WTC11 (cell line): ENCODE measurements around the gene ZNF768. TPM values are rescaled to one million over a fixed set of nuclear protein-coding genes. Genes with fewer than 3 reads are reported as not detected.

Source experiments
- ATAC-seq: fragments of 200-7000 bp; cut with Tn5 transposase; 2 replicates; pipeline ENCODE4 v1.10.0; 2021; ENCODE audit warnings: mild to moderate bottlenecking, moderate library complexity
- CTCF ChIA-PET: fragments of 300-600 bp; sonication (Branson Sonifier 250); formaldehyde crosslinking; loops from one replicate; lab custom pipeline; 2021; ENCODE audit warnings: antibody characterized with exemption; lab: Charles Lee
- POLR2A ChIA-PET: fragments of 350-600 bp; sonication (Branson Sonifier 250); formaldehyde crosslinking; loops from one replicate; lab custom pipeline; 2021; ENCODE audit warnings: antibody characterized with exemption; lab: Charles Lee
- DNase-seq: peaks from one replicate; pipeline ENCODE4 v3.0.0; 2021; ENCODE audit warnings: low spot score
- H3K27ac Mint-ChIP-seq: 2 replicates; pipeline ENCODE4 v1.8.0; 2021; ENCODE audit warnings: mixed read lengths
- H3K27me3 Mint-ChIP-seq: 2 replicates; pipeline ENCODE4 v1.8.0; 2021; ENCODE audit warnings: low read depth, mild to moderate bottlenecking, moderate library complexity, mixed read lengths
- H3K36me3 Mint-ChIP-seq: 2 replicates; pipeline ENCODE4 v1.8.0; 2021; ENCODE audit warnings: mixed read lengths
- H3K4me1 Mint-ChIP-seq: 2 replicates; pipeline ENCODE4 v1.8.0; 2022; ENCODE audit warnings: mixed read lengths
- H3K4me3 Mint-ChIP-seq: 2 replicates; pipeline ENCODE4 v1.8.0; 2021; ENCODE audit warnings: mild to moderate bottlenecking, moderate library complexity, mixed read lengths
- H3K9me3 Mint-ChIP-seq: 2 replicates; pipeline ENCODE4 v1.8.0; 2021; ENCODE audit warnings: mixed read lengths
- ATF1 ChIP-seq: sonication (generic); formaldehyde crosslinking; IDR thresholded peaks from 2 replicates; pipeline ENCODE4 v1.8.1; 2023; ENCODE audit warnings: mild to moderate bottlenecking, moderate library complexity, missing genetic modification reagents
- FOXJ3 ChIP-seq: sonication (generic); formaldehyde crosslinking; IDR thresholded peaks from 2 replicates; pipeline ENCODE4 v1.9.0; 2021; ENCODE audit warnings: missing genetic modification reagents, mild to moderate bottlenecking, borderline replicate concordance
- HMGA2 ChIP-seq: fragments of 250-450 bp; sonication (Bioruptor Pico); IDR thresholded peaks from 2 replicates; pipeline ENCODE4 v1.4.0; 2021; ENCODE audit warnings: mild to moderate bottlenecking, moderate library complexity
- JAZF1 ChIP-seq: fragments of 250-450 bp; sonication (Bioruptor Pico); IDR thresholded peaks from 2 replicates; pipeline ENCODE4 v1.9.0; 2021; ENCODE audit warnings: moderate library complexity, mild to moderate bottlenecking, inconsistent platforms
- JUN ChIP-seq: sonication (generic); formaldehyde crosslinking; IDR thresholded peaks from 2 replicates; pipeline ENCODE4 v1.8.0; 2023; ENCODE audit warnings: mild to moderate bottlenecking, missing genetic modification reagents
- NR1H2 ChIP-seq: sonication (generic); formaldehyde crosslinking; IDR thresholded peaks from 2 replicates; pipeline ENCODE4 v1.9.0; 2021; ENCODE audit warnings: mild to moderate bottlenecking, moderate library complexity, missing genetic modification reagents
- SMAD3 ChIP-seq: sonication (generic); formaldehyde crosslinking; IDR thresholded peaks from 2 replicates; pipeline ENCODE4 v1.8.0; 2022; ENCODE audit warnings: missing genetic modification reagents, mild to moderate bottlenecking, borderline replicate concordance
- SMAD4 ChIP-seq: sonication (generic); formaldehyde crosslinking; IDR thresholded peaks from 2 replicates; pipeline ENCODE4 v1.8.0; 2022; ENCODE audit warnings: mild to moderate bottlenecking, missing genetic modification reagents
- SOX15 ChIP-seq: fragments of 250-450 bp; sonication (Bioruptor Pico); IDR thresholded peaks from 2 replicates; pipeline ENCODE4 v1.9.0; 2021; ENCODE audit warnings: mild to moderate bottlenecking
- ZNF138 ChIP-seq: sonication (generic); formaldehyde crosslinking; conservative IDR thresholded peaks from 2 replicates; pipeline ENCODE4 v1.8.1; 2022; ENCODE audit warnings: mild to moderate bottlenecking, moderate library complexity, missing genetic modification reagents
- ZNF396 ChIP-seq: fragments of 250-450 bp; sonication (Bioruptor Pico); IDR thresholded peaks from 2 replicates; pipeline ENCODE4 v1.8.0; 2021; ENCODE audit warnings: mild to moderate bottlenecking, moderate library complexity, borderline replicate concordance
- ZNF423 ChIP-seq: fragments of 250-450 bp; sonication (Bioruptor Pico); IDR thresholded peaks from 2 replicates; pipeline ENCODE4 v2.1.2; 2022; ENCODE audit warnings: mild to moderate bottlenecking, moderate library complexity
- ZNF671 ChIP-seq: fragments of 250-450 bp; sonication (Bioruptor Pico); IDR thresholded peaks from 2 replicates; pipeline ENCODE4 v1.8.0; 2021; ENCODE audit warnings: mild to moderate bottlenecking
- total RNA-seq: library from RNA; stranded (reverse); gene quantifications from 3 replicates; pipeline ENCODE4 v1.2.3, GENCODE V29; 2021
- TF ChIP-seq, protein P1 (sequence below): sonication (generic); formaldehyde crosslinking; IDR thresholded peaks from 2 replicates; pipeline ENCODE4 v1.8.0; 2023; ENCODE audit warnings: missing genetic modification reagents, mild to moderate bottlenecking, borderline replicate concordance
- TF ChIP-seq, protein P2 (sequence below): sonication (generic); formaldehyde crosslinking; IDR thresholded peaks from 2 replicates; pipeline ENCODE4 v1.8.1; 2022; ENCODE audit warnings: mild to moderate bottlenecking, missing genetic modification reagents, moderate library complexity, borderline replicate concordance
- TF ChIP-seq, protein P3 (sequence below): sonication (generic); formaldehyde crosslinking; IDR thresholded peaks from 2 replicates; pipeline ENCODE4 v1.8.1; 2022; ENCODE audit warnings: mild to moderate bottlenecking, moderate library complexity, missing genetic modification reagents

ZNF768 gene
- total RNA-seq, 1 experiment from 2014 or later = 35.9 TPM

DNA sequence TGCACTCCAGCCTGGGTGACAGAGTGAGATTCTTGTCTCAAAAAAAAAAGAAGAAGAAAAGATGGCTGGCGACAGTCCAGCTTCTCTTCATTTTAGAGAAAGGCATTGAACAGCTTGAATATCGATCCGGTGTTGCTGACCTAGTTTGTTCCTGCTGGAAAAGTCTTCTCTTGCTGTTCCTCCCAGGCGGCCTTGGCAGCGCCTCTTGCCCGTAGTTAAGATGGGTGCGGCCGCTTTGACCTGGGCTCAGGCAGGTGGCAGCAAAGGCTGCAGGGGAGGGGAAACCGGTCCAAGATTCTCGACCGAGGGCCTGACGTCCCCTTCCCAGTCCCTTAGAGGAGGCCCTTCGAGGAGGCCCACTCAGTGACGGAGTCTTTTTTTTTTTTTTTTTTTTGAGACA is 35.7 kb upstream of the ZNF768 start (continued):
- TF ChIP-seq, protein P1, sequence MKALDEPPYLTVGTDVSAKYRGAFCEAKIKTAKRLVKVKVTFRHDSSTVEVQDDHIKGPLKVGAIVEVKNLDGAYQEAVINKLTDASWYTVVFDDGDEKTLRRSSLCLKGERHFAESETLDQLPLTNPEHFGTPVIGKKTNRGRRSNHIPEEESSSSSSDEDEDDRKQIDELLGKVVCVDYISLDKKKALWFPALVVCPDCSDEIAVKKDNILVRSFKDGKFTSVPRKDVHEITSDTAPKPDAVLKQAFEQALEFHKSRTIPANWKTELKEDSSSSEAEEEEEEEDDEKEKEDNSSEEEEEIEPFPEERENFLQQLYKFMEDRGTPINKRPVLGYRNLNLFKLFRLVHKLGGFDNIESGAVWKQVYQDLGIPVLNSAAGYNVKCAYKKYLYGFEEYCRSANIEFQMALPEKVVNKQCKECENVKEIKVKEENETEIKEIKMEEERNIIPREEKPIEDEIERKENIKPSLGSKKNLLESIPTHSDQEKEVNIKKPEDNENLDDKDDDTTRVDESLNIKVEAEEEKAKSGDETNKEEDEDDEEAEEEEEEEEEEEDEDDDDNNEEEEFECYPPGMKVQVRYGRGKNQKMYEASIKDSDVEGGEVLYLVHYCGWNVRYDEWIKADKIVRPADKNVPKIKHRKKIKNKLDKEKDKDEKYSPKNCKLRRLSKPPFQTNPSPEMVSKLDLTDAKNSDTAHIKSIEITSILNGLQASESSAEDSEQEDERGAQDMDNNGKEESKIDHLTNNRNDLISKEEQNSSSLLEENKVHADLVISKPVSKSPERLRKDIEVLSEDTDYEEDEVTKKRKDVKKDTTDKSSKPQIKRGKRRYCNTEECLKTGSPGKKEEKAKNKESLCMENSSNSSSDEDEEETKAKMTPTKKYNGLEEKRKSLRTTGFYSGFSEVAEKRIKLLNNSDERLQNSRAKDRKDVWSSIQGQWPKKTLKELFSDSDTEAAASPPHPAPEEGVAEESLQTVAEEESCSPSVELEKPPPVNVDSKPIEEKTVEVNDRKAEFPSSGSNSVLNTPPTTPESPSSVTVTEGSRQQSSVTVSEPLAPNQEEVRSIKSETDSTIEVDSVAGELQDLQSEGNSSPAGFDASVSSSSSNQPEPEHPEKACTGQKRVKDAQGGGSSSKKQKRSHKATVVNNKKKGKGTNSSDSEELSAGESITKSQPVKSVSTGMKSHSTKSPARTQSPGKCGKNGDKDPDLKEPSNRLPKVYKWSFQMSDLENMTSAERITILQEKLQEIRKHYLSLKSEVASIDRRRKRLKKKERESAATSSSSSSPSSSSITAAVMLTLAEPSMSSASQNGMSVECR = no peak
- TF ChIP-seq HMGA2 (CRISPR knock-in tag) = no peak
- no peak for TF ChIP-seq ZNF671 (CRISPR knock-in tag)
- TF ChIP-seq JUN = no peak
- TF ChIP-seq SOX15 (CRISPR knock-in tag) = no peak
- TF ChIP-seq SMAD3 = no peak
- TF ChIP-seq, protein P2, sequence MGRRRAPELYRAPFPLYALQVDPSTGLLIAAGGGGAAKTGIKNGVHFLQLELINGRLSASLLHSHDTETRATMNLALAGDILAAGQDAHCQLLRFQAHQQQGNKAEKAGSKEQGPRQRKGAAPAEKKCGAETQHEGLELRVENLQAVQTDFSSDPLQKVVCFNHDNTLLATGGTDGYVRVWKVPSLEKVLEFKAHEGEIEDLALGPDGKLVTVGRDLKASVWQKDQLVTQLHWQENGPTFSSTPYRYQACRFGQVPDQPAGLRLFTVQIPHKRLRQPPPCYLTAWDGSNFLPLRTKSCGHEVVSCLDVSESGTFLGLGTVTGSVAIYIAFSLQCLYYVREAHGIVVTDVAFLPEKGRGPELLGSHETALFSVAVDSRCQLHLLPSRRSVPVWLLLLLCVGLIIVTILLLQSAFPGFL (CRISPR knock-in tag) = no peak
- TF ChIP-seq, all 79 proteins: peak for 0

DNA sequence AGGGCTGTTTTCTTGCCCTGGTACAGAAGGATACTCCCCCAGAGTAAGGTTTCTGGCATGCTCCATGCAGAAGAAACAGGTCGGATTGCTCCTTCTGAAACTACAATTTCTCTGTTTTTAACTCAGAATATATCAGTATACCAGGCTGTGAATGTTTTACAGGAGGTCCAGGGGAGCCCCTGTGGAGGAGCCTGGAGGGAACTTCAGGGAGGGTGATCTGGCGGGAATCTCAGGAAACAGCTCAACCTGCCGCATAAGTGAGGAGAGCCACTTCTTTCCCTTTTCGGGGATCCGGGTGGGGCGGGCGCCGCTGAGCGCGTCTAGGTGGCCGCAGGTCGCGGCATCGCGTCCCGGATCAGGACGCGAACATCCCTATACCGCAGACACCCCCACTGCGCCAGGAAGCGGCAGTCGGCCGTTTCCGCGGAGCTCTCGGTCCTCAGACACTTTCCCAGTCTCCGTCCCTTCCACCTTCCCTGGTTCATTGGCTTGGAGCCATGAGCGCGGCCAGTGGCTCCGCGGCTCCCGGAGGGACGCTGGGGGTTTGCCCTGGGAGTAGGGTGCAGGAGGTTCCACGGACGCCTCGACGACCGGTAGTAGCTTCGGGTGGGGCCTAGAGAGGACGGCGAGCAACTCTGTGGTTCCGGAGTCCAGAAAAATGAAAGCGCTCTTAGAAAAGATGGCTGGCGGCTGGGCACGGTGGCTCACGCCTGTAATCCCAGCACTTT is 34.9 kb upstream of the ZNF768 start:
- ChIA-PET POLR2A (interaction anchor here (0.8 to 2.0 kb wide), 4 partner anchors 9 to 131 kb away, joined by 3 to 7 read pairs (median 4); partner anchors contain the start of genes DCTPP1, ZNF688 and ZNF747), CTCF (interaction anchor here (0.6 to 2.2 kb wide), 8 partner anchors 11 to 330 kb away, joined by 3 to 14 read pairs (median 4); partner anchors contain the start of genes DCTPP1, ZNF688, ZNF689 and ZNF747)
- peak overlapping the region; percentile 71 for H3K4me3 Mint-ChIP-seq
- peaks cover under 1% of the 10 kb centered on the region for H3K36me3 Mint-ChIP-seq
- DNase-seq (peak; percentile 58), ATAC-seq (peak; percentile 1)
- H3K9me3 Mint-ChIP-seq = no peaks in the 10 kb centered on the region
- TF ChIP-seq ATF1 (CRISPR knock-in tag) = no peak
- no peak for TF ChIP-seq ZNF138
- no peak for TF ChIP-seq SMAD4 (CRISPR knock-in tag)
- no peak for TF ChIP-seq NR1H2
- TF ChIP-seq, protein P3, sequence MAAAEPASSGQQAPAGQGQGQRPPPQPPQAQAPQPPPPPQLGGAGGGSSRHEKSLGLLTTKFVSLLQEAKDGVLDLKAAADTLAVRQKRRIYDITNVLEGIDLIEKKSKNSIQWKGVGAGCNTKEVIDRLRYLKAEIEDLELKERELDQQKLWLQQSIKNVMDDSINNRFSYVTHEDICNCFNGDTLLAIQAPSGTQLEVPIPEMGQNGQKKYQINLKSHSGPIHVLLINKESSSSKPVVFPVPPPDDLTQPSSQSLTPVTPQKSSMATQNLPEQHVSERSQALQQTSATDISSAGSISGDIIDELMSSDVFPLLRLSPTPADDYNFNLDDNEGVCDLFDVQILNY (CRISPR knock-in tag) = no peak
- H3K27me3 Mint-ChIP-seq = peaks cover 17% of the 10 kb centered on the region
- H3K27ac Mint-ChIP-seq = no peak overlapping the region
- H3K4me1 Mint-ChIP-seq = peaks cover 21% of the 10 kb centered on the region

DNA sequence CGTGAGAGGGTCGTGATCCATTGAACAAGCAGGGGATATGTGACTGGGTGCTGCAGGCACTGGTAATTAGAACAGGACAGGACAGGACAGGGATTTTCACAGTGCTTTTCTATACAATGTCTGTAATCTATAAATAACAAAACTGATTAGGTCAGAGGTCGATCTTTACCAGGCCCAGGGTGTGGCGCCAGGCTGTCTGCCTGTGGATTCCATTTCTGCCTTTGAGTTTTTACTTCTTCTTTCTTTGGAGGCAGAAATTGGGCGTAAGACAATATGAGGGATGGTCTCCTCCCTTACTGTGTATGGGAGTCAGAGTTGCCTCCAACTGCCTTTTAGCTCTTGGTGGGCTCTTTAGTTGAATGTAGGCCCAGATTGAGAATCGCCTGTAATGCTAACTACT is 33.3 kb upstream of the ZNF768 start:
- POLR2A ChIA-PET = interaction anchor here (1.3 to 3.5 kb wide), 3 partner anchors 12 to 25 kb away, joined by 3 to 42 read pairs (median 7); partner anchors contain the start of genes ZNF688 and ZNF747

More for the DNA sequence above, 33.3 kb upstream of the ZNF768 start:
- Mint-ChIP-seq H3K9me3 (no peaks in the 10 kb centered on the region), H3K27me3 (peaks cover 17% of the 10 kb centered on the region), H3K36me3 (peaks cover 4% of the 10 kb centered on the region), H3K4me3 (peak overlapping the region; percentile 40; the same call in 1 of the 2 replicates), H3K27ac (peak overlapping the region; percentile 71; the same call in 1 of the 2 replicates), H3K4me1 (peaks cover 26% of the 10 kb centered on the region)
- TF ChIP-seq JAZF1 (CRISPR knock-in tag) (no peak), FOXJ3 (CRISPR knock-in tag) (no peak), ZNF396 (CRISPR knock-in tag) (no peak), ZNF423 (CRISPR knock-in tag) (no peak)
- TF ChIP-seq, protein P2 (CRISPR knock-in tag) = no peak
- no peak for DNase-seq
- CTCF ChIA-PET = interaction anchor here (1.0 kb wide), 1 partner anchor 24 kb away, joined by 3 read pairs; no protein-coding TSS in a partner anchor
- ATAC-seq = no peak
